VCaP (cell line): Measurements from ENCODE around the gene SPCS2.

ENCODE experiments used
- H3K27ac ChIP-seq: fragments of 450-650 bp; 2 replicates; pipeline ENCODE4 v1.5.1; 2017
- TF ChIP-seq, protein P1 (sequence below): fragments of 450-650 bp; conservative IDR thresholded peaks from 2 replicates; pipeline ENCODE4 v1.5.1; 2017; ENCODE audit warnings: mild to moderate bottlenecking, moderate library complexity

Gene SPCS2

DNA sequence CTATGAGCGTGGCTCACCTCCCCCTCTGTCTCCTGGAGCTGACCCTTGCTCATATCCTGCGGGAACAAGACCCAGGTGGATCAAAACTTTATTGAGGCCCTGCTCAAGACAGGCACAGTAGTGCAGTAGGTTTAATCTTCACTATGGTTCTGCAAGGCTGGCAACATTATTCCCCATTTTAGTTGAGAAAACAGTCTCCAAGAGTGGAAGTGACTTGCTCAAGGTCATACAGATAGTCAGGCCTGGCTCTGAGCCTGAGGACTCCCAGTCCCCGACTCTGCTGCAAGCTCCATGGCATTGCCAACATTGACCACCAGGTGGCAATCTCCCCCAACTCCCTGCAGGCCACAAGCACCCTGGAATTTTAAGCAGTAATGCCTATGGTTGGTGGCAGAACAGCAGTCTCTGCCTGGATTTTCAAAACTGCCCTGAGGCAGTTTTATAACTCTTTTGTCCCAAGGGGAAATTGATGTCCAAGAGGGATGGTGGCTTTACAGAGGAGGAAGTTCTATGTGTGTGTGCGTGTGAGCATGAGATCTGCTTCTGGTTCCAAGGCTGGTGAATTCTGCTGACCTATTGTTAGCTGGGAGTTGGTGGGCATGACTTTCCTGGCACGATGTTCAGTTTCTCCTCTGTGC is 73.8 kb downstream of the SPCS2 start:
- TF ChIP-seq, protein P1, sequence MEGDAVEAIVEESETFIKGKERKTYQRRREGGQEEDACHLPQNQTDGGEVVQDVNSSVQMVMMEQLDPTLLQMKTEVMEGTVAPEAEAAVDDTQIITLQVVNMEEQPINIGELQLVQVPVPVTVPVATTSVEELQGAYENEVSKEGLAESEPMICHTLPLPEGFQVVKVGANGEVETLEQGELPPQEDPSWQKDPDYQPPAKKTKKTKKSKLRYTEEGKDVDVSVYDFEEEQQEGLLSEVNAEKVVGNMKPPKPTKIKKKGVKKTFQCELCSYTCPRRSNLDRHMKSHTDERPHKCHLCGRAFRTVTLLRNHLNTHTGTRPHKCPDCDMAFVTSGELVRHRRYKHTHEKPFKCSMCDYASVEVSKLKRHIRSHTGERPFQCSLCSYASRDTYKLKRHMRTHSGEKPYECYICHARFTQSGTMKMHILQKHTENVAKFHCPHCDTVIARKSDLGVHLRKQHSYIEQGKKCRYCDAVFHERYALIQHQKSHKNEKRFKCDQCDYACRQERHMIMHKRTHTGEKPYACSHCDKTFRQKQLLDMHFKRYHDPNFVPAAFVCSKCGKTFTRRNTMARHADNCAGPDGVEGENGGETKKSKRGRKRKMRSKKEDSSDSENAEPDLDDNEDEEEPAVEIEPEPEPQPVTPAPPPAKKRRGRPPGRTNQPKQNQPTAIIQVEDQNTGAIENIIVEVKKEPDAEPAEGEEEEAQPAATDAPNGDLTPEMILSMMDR, result peak; percentile 99
- H3K27ac ChIP-seq, result no peak overlapping the region

DNA sequence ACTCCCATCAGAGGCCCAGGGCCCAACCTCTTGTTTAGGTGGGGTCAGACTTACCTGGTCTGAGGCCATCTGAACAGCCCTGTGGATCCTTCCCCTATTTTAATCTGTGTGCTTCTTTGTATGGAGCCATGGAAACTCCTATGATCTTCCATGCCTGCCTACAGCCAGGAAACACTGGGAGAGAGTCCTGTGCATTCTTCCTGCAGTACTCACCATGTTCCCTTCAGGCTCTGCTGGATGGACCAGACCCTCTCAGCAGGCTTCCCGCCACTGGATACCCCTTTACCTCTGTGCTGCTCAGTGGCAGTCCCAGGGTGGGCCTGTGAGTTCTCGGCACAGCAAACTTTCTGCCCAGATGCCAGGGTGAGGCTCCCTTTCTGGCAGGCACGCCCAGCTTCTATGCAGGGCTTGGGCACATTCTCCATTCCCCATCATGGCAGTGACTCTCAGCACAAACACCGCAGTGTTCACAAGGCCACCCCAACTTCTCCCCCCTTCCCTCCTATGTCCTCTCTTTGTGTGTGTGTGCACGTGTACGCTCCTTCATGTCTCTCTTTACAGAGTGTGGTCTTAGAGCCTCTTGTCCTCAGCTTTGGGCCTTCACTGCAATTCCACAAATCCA is 74.5 kb downstream of the SPCS2 start:
- no peak overlapping the region for H3K27ac ChIP-seq
- TF ChIP-seq, protein P1, result no peak

DNA sequence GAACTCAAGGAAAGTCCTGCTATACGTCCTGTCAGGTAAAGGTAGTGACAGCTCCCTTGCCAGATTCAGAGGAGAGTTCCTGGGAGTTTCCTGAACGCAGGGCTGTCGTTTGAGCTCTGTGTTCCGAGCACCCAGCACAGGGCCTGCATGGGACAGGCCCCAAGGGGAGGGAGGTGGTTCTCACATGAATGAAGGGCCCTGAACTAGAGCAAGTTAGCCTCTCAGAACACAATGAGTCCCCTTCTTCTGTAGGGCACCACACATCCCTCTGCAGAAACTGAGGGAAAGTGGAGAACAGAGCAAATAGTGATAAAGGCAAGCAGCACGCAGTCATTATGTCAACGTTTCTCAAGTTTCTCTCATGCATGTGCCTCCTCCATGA is 75.0 kb downstream of the SPCS2 start:
- no peak overlapping the region for H3K27ac ChIP-seq
- TF ChIP-seq, protein P1, result no peak

DNA sequence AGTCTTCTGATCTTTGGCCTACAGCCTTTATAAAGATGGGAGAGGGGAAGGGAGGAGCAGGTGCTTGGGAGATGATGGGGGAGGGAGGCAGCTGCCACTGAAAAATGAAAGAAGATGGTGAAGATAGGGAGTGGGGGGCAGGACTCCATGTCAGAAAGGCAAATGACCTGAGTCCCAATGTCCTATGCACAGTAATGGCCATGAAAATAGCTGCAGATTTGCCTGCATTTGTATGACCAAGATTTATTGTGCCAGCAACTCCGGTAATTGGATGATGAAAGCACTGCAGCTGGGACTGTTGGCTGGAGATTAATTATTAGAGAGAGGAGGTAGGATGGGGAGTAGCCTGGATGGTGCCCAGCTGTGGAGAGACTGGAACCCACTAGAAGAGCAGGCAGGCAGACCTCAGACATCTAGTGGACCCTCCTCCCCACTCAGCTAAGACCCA is 75.7 kb downstream of the SPCS2 start:
- TF ChIP-seq, protein P1, result no peak
- H3K27ac ChIP-seq, result no peak overlapping the region

DNA sequence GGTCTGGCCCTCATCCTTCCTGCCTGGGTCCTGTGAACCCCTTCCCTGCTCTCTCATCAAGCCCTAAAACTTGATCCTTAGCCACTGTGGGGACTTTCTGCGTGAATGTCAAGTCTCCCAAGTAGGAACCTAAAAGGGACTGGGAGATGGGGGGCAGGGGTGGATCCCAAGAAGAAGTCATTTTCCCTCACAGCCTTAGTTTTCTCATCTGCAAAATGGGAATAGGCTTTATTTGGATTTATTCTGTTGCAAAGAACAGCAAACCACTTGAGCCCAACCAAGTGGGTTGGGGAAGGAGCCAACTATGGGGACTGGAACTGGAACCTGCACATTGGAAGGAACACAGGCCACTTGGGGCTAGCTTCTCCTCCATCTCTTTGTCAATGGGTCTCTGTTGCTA is 76.5 kb downstream of the SPCS2 start:
- TF ChIP-seq, protein P1, result no peak
- H3K27ac ChIP-seq, result no peak overlapping the region

DNA sequence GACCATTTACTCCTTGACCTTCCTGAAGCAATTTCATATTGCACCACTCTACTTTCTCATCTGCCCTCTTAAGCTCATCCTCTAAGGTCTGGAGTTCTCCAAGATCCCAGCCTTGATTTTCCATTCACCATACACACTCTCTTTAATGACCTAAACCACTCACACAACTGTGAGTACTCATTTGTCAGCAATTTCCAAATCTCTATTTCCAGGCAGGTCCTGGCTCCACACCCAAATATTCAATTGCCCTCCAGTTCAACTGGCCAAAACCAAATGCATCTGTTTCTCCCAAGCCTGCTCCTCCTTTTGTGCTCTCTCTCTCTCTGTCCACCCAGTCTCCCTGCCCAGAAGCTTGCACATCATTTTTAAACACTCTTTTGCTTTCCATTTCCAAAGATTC is 79.3 kb downstream of the SPCS2 start:
- no peak overlapping the region for H3K27ac ChIP-seq
- TF ChIP-seq, protein P1, result no peak
